SW 1271 (cell line): Measurements from ENCODE around the gene TEKT5.
"Not testable (repeated sequence)": the region's sequence is repeated elsewhere in the genome, so short reads cannot be mapped to it uniquely, and the experiment has no call there.

Experiments used
- DNase-seq, 2 experiments: peaks; one replicate each; lab custom pipeline; 2025; lab: John Stamatoyannopoulos, UW

Gene TEKT5

DNA sequence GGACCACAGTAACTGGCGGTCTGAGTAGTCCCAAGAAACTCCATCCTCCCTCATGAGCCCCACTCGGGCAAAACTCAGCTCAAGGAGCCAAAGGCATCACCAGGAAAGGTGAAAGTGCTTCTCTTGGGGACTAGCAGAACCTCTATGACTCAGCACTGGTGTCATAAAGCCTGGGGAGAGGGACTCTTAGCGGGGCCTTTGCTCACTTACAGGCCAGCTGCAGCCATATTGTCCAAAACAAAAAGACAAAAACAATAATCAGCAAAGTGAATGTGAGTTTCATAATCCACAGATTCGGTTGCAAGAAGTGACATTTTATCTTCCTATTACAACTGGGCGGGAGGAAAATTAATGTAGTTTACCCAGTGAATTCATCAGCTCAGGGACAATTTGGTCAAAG, at the start of gene TEKT5:
Gene TEKT5 (minus strand): TSS at position 101 of the 400 bp plus-strand sequence. CDS start 57 bp downstream, at position 44.
- DNase-seq: no peak

DNA sequence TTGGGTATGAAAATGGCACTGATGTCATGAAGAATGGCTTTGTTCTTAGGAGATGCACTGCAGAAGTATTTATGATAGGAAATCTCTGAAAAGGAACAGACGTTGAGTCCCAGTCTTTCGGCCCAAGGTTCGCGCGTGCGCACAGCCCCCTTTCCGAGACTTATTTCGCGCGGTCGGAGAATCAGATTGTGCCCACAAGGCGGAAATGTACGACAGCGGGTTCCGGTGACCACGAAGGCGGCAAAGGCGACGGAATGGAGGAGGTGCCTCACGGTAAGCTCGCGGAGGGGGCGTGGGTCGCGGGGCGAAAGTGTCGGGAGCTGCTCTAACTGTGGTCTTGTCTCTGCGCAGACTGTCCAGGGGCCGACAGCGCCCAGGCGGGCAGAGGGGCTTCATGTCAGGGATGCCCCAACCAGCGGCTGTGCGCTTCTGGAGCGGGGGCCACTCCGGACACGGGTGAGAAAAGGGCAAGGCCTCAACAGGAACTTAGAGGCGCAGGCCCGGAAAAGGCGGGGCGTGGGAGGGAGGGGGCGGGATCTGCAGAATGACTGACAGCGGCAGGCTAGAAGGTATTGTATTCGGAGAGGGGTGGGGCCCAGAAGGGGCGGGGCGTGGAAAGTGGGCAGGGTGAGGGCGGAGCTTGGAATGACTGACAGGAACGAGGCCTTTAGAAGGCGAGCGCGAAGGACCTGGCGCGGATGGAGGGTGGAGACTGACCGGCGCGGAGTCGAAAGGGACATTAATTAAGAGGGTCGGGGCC, 49.1 kb upstream of the TEKT5 start, which contains the start of gene NUBP1:
Gene NUBP1 (plus strand): TSS at position 233 of the 760 bp plus-strand sequence. CDS start 22 bp downstream, at position 255.
- peak; percentile 74 to 89 for DNase-seq

DNA sequence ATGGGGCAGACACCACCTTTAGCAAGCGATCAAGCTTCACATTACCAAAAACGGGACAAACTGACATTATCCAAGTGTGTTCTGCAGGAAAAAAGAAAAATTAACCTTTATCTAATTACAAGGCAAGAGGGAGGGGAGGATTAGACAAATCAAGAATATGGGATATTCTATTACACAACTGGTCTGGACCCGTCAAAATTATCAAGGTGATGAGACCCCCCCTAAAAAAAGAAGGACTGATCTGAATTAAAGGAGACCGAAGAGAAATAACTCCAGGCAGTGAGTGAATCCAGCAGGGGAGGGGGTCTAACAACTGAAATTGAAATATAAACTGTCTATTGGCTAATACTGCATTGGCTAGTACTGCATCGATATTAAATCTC, 48.5 kb upstream of the TEKT5 start:
- DNase-seq: no peak

DNA sequence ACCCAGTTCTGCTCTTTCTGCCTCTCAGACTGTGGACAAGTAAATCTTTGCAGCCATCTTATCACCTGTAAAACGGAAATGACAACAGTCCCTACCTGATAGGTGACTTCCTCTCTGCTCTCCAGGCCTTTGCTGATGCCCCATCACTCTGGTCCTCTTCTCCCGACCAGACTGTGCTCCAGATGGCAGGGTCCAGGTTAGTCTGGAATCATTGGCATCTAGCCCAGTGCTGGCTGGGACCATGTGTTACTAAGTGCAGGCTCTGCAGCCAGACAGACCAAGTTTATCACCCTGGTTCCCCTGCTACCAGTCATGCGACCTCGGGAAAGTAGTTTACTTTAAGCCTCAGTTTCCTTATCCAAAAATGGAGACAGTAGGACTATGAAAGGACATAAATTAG, 47.1 kb upstream of the TEKT5 start:
- no peak for DNase-seq

DNA sequence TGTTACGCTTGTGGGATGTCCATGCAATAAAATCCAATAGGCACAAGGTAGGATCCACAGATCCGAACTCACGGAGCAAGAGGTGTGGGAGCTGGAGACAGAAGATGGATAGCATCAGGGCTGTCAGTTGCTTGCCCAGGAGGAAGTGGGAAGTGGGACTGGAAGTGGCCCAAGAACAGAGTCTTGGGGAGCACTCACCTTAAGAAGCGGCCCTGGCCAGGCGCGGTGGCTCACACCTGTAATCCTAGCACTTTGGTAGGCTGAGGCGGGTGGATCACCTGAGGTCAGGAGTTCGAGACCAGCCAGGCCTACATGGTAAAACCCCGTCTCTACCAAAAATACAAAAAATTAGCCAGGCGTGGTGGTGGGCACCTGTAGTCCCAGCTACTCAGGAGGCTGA, 46.5 kb upstream of the TEKT5 start:
- DNase-seq: not testable (repeated sequence)

DNA sequence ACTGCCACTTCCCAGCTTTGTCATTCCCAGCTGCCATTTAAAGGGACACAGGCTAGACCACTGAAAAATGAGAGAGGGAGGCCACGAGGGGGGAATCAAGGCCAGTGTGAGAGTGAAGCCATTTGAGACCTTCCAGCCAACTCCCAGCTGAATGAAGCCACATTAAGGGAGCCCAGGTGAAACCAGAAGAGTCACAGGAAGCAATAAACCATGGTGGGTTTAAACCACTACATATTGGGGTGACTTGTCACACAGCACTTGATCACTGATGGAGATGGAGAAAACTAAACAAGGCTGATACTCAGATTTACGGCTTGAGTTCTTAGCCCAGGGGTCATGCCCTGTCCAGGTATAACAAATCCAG, 46.1 kb upstream of the TEKT5 start:
- DNase-seq: no peak

DNA sequence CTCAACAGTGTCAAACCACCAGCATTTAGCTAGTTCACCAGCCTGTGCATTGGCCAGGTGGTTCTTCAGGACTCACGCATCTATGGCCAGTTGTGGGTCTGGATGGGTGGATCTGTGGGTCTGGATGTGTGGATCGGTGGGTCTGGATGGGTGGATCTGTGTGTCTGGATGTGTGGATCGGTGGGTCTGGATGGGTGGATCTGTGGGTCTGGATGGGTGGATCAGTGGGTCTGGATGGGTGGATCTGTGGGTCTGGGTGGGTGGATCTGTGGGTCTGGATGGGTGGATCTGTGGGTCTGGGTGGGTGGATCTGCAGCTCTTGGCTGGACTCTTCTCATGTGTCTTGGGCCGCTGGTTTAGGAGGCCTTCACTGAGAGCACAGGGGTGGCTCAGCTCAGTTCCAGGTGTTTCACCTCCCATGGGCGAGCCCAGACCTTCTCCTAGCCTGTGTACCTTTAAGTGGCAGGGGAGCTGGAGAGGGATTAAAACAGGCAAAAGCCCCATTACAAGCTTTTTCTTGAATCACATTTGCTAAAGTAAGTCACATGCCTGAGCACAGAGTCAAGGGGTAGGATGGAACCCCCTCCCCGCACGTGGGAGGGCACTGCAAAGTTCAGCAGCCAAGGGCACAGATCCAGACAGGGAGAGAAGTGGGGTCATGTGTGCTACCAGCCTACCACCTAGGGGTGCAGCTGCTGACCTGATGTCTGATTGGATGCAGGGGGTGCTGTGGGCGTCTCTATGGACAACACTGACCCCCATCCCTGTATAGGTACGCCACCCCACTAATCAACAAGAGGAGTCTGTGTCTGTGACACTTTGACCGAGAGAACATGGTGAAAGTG, 45.5 kb upstream of the TEKT5 start:
- DNase-seq: no peak

DNA sequence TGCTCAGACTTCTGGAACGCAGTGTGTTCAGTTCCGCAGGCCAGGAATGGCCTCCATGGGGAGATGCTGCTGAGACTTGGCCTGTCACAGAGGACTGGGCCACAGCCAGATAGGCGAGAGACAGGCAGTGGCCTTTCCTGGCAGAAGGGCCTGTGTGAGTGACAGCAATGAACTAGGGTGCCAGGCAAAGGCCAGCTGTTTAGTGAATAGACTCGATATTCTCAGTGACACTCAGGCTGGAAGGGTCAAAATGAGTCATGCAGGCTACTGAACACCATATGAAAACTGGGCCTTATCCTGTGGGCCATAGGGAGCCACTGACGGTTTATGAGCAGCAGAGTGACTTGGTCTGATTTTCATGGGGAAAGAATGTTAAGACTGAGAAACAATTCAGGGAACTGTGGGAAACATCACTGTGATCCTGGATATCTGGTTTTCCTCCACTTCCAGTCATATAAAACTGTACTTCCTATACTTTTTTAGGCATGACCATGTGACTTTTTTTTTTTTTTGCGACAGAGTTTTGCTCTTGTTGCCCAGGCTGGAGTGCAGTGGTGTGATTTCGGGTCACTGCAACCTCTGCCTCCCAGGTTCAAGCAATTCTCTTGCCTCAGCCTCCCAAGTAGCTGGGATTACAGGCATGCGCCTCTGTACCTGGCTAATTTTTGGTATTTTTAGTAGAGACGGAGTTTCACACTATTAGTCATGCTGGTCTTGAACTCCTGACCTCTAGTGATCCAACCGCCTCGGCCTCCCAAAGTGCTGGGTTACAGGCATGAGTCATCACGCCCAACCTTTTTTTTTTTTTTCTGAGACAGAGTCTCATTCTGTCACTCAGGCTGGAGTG, 43.7 kb upstream of the TEKT5 start:
- peak; percentile 32 to 57 for DNase-seq

DNA sequence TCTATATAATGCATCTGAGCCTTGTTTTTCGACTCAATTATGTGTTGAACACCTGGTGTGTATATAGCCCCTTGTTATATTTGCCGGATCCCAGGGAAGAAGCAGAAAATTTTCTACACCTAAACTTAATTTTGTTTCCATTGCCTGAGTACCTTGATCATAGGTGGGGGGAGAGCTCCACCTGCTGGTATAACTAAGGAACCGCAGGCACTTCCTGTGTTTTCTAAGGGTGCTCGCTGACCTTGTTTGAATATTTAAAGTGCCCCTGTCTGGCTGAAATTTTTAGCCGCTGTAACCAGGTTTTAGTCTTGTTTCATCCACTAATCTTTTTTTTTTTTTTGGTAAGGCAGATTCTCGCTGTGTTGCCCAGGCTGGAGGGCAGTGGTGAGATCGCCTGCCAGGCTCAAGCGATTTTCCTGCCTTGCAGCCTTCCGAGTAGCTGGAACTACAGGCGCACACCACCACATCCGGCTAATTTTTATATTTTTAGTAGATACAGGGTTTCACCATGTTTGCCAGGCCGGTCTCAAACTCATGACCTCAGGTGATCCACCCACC, 42.4 kb upstream of the TEKT5 start:
- peak in 1 of 2 experiments; percentile 55 for DNase-seq

DNA sequence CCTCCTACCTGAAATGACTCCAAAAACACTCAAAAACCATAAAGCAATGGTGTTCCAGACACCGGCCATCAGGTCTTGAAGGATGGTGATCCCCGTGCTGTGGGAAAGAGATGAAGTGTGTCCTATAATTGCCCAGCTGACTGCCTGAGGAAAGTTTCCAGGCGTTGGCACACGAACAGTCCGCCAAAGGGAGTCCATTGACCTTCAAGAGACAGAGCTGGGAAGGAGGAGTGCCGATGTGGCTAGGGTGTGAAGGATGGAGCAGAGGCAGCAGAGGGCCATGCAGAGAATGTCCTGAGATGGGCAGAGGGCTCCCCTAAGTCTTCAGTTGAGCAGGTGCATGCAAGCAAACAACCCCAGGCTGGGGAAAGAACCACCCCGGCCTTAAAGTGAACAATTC, 37.1 kb upstream of the TEKT5 start:
- DNase-seq: no peak

DNA sequence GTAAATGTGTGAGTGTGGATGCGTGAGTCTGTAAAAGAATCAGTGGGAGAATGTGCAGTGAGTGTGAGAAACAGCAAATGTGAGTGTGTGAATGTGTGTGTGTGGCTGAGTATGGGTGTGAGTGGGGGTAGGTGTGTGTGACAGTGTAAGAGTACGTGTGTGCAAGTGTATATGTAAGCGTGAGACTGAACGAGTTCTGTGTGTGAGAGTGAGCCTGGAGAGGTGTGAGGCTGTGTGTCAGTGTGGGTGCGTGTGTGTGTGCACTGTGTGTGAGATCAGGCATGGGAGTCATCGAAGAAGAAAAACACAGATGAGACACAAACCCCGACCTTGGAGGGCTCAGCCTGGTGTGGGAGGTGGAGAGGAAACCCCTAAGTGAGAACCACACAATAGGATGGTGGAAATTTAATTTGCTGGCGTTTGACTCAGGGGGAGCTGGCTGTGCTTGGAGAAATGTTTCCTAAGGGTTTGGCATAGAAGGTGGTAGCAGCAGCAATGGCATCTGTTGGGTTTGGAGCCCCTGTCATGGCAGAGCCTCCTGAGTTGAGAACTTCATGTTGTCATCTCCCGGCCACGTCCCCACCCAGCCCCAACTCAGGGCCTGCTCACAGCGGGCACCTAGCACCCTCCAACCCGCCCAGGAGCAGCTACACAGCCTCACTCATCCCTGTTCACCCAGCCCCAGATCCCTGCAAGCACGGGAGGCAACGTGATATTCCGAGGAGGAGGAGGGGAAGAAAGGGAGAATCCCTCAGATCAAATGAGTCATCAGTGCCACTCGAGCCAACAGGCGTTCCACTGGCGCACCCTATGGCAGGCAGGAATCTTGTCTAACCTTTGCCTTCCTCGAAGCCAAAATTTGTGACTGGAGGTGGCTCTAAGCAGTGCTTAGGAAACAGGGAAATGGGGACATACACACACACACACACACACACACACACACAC, 34.6 kb upstream of the TEKT5 start:
- DNase-seq: no peak

DNA sequence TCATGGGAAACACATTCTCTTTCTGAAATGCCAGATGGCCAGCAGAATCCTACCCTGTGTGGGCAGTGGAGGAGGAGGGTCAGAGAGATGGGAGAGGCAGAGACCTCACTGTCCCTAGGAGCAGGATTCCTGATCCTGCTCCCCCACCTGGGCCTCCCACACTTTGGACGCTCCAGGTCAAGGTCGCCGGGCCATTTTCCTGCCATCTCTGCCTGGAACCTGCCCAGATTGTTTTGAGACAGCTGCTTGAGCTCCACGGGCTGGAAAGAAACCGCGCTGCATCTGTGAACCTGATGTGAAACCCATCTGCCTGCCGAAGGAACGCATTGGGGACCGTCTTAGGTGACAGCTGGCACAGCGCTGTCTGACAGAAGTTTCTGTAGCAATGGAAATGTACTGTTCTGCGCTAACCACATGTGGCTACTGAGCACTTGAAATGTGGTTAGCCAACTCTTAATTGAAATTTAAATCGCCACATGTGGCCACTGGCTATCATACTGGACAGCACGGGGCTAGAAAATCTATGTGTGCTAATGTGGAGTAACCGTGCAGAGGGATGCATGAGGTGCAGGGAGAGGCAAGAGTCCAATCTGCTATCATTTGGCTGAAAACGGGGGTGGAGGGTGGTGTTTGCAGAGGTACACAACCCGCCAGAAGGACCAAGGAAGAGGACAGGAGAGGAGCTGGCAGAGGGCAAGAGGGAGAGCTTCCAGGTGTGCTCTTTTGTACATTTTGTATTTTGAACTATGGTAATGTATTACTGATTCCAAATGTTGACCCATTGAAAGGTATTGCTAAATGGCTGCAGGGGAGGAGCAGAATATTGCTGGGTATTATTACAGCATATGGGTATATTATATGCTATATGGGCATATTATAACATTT, 33.5 kb upstream of the TEKT5 start:
- DNase-seq: no peak

DNA sequence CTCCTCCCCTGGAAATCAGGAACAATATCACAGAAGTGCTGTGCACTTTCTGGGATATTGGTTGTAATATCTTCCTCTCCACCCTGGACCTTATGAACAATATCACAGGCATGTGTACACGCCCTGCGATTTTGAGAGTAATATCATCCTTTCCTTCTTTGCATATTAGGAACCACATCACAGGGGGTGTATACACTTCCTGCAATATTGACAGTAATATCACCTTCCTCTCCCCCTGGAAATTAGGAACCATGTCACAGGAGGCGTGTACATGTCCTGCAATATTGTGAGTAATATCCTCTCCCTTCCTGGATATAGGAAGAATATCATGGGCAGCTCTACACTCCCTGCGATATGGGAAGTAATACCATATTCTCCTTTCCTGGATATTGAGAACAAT, 14.2 kb upstream of the TEKT5 start:
- no peak for DNase-seq

DNA sequence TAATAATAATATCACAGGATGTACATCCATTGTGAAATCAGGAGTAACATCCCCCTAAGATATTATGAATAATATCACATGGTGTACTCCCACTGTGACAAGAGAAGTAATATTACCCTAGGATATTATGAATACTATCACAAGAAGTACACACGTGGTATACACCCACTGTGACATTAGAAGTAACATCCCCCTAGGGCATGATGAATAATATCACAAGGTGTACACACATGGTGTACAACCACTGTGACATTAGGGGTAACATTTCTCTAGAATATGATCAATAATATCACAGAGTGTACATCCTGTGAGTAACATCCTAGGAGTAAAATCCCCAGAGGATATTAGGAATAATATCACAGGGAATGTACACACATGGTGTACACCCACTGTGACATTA, 5.0 kb upstream of the TEKT5 start:
- no peak for DNase-seq

DNA sequence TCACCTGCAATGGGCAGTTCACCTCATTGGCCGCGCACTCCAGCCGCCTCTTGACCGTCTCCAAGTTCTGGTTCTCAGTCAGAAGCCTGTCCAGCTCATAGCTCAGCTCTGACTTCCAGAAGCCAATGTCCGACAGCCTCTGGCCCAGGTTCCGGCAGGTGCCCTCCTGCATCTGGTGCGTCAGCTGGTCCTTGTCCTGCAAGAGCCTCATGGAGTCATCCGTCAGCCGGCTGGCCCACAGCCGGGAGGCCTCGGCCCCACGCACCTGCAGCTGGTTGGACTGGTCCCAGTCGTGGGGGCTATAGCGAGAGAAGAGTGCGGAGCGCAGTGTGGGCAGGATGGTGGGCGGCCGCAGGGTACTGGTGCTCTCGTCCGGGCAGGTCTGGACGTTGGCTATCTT, 424 bp downstream of the TEKT5 start:
- no peak for DNase-seq

DNA sequence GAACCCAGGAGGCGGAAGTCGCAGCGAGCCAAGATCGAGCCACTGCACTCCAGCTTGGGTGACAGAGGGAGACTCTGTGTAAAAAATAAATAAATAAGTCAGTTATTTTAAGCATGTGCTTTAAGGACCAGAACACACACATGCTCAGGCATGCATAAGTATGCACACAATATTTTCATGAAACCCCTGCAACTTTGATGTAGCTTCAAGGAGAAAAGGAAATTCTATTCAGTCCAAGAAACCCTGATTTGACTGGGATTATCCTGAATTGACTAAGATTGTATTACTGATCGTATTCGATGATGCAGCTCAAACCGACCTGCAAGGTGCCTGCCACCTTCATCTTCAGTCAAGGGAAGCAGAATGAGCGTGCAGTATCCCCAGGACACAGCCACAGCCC, 841 bp downstream of the TEKT5 start:
- no peak for DNase-seq

DNA sequence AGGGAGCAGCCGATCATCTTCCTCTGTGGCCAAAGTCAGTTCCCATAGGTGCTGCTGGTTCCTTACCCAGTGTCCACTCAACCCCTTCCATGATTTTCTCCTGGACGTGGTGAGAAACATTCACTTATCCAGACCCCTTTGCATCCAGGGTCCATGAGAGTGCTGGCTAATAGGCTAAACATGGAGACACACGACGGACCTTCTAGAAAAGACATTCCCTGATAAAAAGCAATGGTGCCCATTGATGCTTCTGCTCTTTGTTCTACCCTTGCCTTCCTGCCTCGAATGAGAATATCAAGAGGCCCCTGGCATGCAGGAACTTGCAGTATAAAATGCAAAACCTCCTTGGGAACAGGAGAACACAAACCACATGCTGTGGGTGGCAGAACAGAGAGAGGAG, 2.3 kb downstream of the TEKT5 start:
- DNase-seq: no peak

DNA sequence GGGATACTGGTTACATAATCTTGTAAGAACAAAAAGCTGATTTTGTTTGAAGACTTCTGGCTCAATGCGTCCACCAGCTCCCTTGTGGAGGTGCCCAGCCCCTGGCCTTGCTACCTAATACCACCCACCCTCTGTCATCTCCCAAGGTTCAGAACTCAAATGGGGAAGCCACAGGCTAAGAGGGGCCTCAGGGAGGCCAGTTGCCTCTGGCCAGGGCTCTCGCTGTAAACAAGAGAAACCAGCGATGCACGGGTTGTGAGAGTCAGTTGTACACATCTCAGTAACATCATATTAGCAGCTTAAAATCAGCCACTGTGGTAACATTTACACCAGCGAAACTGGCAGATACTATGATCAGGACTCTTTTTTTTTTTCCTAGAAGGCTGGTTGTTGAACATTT, 6.0 kb downstream of the TEKT5 start:
- DNase-seq: no peak

DNA sequence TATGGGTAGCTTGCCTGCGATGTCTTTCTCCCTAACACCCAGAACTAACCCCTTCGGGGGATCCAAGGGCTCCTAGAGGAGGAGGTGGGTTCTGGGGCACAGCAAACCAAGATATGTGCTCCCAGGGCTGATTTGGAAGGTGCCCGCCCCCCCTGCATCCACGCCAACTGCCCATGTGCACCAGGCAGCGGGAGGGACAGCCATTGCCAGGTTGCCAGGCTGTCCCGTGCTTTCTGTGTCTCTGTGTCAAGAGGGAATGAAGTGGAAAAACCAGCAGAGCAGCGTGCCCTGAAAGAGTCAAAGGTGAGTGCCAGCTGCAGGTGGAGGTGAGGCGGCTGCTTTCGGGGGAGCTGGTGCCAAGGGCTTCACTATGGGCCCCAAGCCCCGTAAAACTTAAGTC, 6.4 kb downstream of the TEKT5 start:
- DNase-seq: no peak

DNA sequence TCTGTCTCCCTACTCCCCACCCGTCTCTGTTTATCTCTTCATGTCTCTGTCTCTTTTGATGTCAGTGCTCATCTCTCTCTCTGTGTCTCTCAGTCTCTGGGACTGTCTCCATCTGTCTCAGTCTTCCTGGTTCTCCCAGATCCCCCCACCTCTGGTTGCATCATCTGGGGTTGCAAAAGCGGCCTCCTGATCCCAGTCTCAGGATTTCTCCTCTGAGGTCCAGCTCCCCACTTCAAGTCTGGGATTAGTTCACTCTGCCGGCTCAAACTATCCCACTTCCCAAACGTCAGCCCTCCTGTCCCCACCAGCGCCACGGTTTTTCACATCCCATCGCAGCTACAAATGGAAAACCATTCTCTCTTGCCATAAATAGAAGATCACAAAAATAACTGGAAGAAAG, 9.0 kb downstream of the TEKT5 start:
- no peak for DNase-seq
